ENCODE results near the gene POU2F3.

- TF ChIP-seq REST (IDR thresholded peaks at IDR 0.05; ENCODE audit: insufficient read depth in 1 of 2, low read depth in 2 of 2, low read length in 2 of 2) (no peak), SIN3A (IDR thresholded peaks at IDR 0.05; ENCODE audit: borderline replicate concordance, insufficient read depth, low read length) (no peak), TAF1 (IDR thresholded peaks at IDR 0.05; ENCODE audit: borderline replicate concordance, insufficient read depth, low read length) (no peak), POLR2AphosphoS5 (IDR thresholded peaks at IDR 0.05; ENCODE audit: low read depth, low read length) (no peak), FOXP2 (optimal IDR thresholded peaks at IDR 0.05; ENCODE audit: borderline replicate concordance, extremely low read depth, extremely low read length, insufficient read depth) (no peak)
Observed at GRCh38 chr11:120226714-120227113, 13.2 kb upstream of the POU2F3 start.
